Esophagus (tissue), 2 donors: ENCODE results near the gene MRO. TPM values are rescaled to one million over a fixed set of nuclear protein-coding genes. Genes with fewer than 3 reads are reported as not detected.

ENCODE experiments used
- H3K27ac ChIP-seq, 2 donors: one replicate each; pipeline ENCODE4 v1.5.1; 2013; ENCODE audit warnings: low read depth in 2 of 2, mild to moderate bottlenecking in 2 of 2, inconsistent platforms in 1 of 2, low read length in 1 of 2, moderate library complexity in 1 of 2
- H3K27me3 ChIP-seq, 2 donors: one replicate each; pipeline ENCODE4 v1.6.1; 2013; ENCODE audit warnings: low read length in 2 of 2, control low read depth in 1 of 2, mild to moderate bottlenecking in 1 of 2; ENCODE audit not compliant: insufficient read depth in 2 of 2, control insufficient read depth in 1 of 2
- H3K36me3 ChIP-seq, 2 donors: one replicate each; pipeline ENCODE4 v1.6.1; 2013; ENCODE audit warnings: low read length in 1 of 2; ENCODE audit not compliant: control insufficient read depth in 2 of 2, insufficient read depth in 2 of 2
- H3K4me1 ChIP-seq, 2 donors: one replicate each; pipeline ENCODE4 v1.6.1; 2013; ENCODE audit warnings: low read length in 1 of 2; ENCODE audit not compliant: control insufficient read depth in 2 of 2, insufficient read depth in 2 of 2
- H3K4me3 ChIP-seq, 2 donors: one replicate each; pipeline ENCODE4 v1.5.1; 2013; ENCODE audit warnings: low read length in 2 of 2, mild to moderate bottlenecking in 2 of 2, low read depth in 1 of 2, moderate library complexity in 1 of 2
- H3K9me3 ChIP-seq, 2 donors: one replicate each; pipeline ENCODE4 v1.6.1; 2013; ENCODE audit warnings: mild to moderate bottlenecking in 2 of 2, low read depth in 1 of 2, low read length in 1 of 2, moderate library complexity in 1 of 2; ENCODE audit not compliant: control insufficient read depth in 2 of 2, insufficient read depth in 1 of 2
- WGBS, 2 donors: extraction: QIAGEN DNeasy Blood & Tissue Kit; methylation state at CpG; one replicate each; pipeline ENCODE4 v1.1.7; 2013; 5-methylcytosine and 5-hydroxymethylcytosine counted together
- polyA plus RNA-seq, 2 donors: library from polyadenylated mRNA; stranded (reverse); fragments of 200-250 nt; gene quantifications; one replicate each; pipeline ENCODE4 v1.2.3, GENCODE V29; 2013
- donor health status: healthy with polysubstance abuse.
- donor health status: Bipolar disorder and iron deficiency.

Gene MRO
- polyA plus RNA-seq, 2 donors, result 0.07 to 0.16 TPM

GRCh38 chr18:50822756-50823155 lies 2.9 kb upstream of the MRO start:
- Histone ChIP-seq H3K4me1 (no peaks in the 10 kb centered on the region), H3K4me3 (no peak overlapping the region), H3K36me3 (no peaks in the 10 kb centered on the region), H3K27me3 (no peaks in the 10 kb centered on the region), H3K27ac (no peak overlapping the region), H3K9me3 (no peaks in the 10 kb centered on the region)
- 82 to 96% methylated on average over 10 of the region's 10 CpGs for WGBS, 2 donors

- peak overlapping the region in 1 of 2 donors; percentile 15 for H3K27ac ChIP-seq
- H3K4me3 ChIP-seq, result no peak overlapping the region
- H3K9me3 ChIP-seq, result no peaks in the 10 kb centered on the region
- no peaks in the 10 kb centered on the region for H3K27me3 ChIP-seq
- H3K4me1 ChIP-seq, result peaks cover 0 to 2% of the 10 kb centered on the region in 2 donors
- H3K36me3 ChIP-seq, result no peaks in the 10 kb centered on the region
- 67 to 74% methylated on average over 5 of the region's 5 CpGs for WGBS, 2 donors
Observed at GRCh38 chr18:50820901-50821520, 1.2 kb upstream of the MRO start.

GRCh38 chr18:50819027-50819727 lies 639 bp downstream of the MRO start:
- peak overlapping the region in 1 of 2 donors; percentile 38 for H3K4me3 ChIP-seq
- no peaks in the 10 kb centered on the region for H3K27me3 ChIP-seq
- 14 to 16% methylated on average over 16 of the region's 16 CpGs for WGBS, 2 donors
- no peaks in the 10 kb centered on the region for H3K36me3 ChIP-seq
- H3K9me3 ChIP-seq, result no peaks in the 10 kb centered on the region
- no peak overlapping the region for H3K27ac ChIP-seq
- peaks cover 0 to 2% of the 10 kb centered on the region in 2 donors for H3K4me1 ChIP-seq

- H3K36me3 ChIP-seq, result no peaks in the 10 kb centered on the region
- no peaks in the 10 kb centered on the region for H3K9me3 ChIP-seq
- H3K27me3 ChIP-seq, result no peaks in the 10 kb centered on the region
- no peak overlapping the region for H3K27ac ChIP-seq
- 64 to 65% methylated on average over 7 of the region's 7 CpGs for WGBS, 2 donors
- H3K4me3 ChIP-seq, result no peak overlapping the region
- peaks cover 0 to 2% of the 10 kb centered on the region in 2 donors for H3K4me1 ChIP-seq
Observed at GRCh38 chr18:50816419-50817166, 3.2 kb downstream of the MRO start.

GRCh38 chr18:50814395-50814794 lies 5.4 kb downstream of the MRO start:
- H3K36me3 ChIP-seq, result no peaks in the 10 kb centered on the region
- WGBS, 2 donors, result 72 to 80% methylated on average over 7 of the region's 7 CpGs
- H3K4me3 ChIP-seq, result no peak overlapping the region
- peaks cover 0 to 2% of the 10 kb centered on the region in 2 donors for H3K4me1 ChIP-seq
- no peaks in the 10 kb centered on the region for H3K9me3 ChIP-seq
- no peak overlapping the region for H3K27ac ChIP-seq
- H3K27me3 ChIP-seq, result no peaks in the 10 kb centered on the region

GRCh38 chr18:50813353-50813752 lies 6.5 kb downstream of the MRO start:
- H3K27me3 ChIP-seq, result no peaks in the 10 kb centered on the region
- WGBS, 2 donors, result 87 to 95% methylated on average over 2 of the region's 2 CpGs
- H3K4me1 ChIP-seq, result peaks cover 0 to 2% of the 10 kb centered on the region in 2 donors

GRCh38 chr18:50812834-50813233 lies 7.0 kb downstream of the MRO start:
- Histone ChIP-seq H3K36me3 (no peaks in the 10 kb centered on the region), H3K27me3 (no peaks in the 10 kb centered on the region), H3K4me3 (no peak overlapping the region), H3K27ac (no peak overlapping the region), H3K4me1 (peaks cover 0 to 2% of the 10 kb centered on the region in 2 donors), H3K9me3 (no peaks in the 10 kb centered on the region)
- 85 to 86% methylated on average over 2 of the region's 2 CpGs for WGBS, 2 donors

More at GRCh38 chr18:50813353-50813752, 6.5 kb downstream of the MRO start:
- Histone ChIP-seq H3K36me3 (no peaks in the 10 kb centered on the region), H3K27ac (no peak overlapping the region), H3K9me3 (no peaks in the 10 kb centered on the region), H3K4me3 (no peak overlapping the region)

GRCh38 chr18:50807176-50807575 lies 12.6 kb downstream of the MRO start:
- no peak overlapping the region for H3K4me3 ChIP-seq
- H3K27ac ChIP-seq, result no peak overlapping the region
- no peaks in the 10 kb centered on the region for H3K27me3 ChIP-seq
- H3K4me1 ChIP-seq, result no peaks in the 10 kb centered on the region
- no peaks in the 10 kb centered on the region for H3K36me3 ChIP-seq
- H3K9me3 ChIP-seq, result no peaks in the 10 kb centered on the region
- 70 to 75% methylated on average over 2 of the region's 2 CpGs for WGBS, 2 donors

- WGBS, 2 donors, result 27 to 47% methylated on average over 15 of the region's 15 CpGs
- H3K4me1 ChIP-seq, result no peaks in the 10 kb centered on the region
- H3K36me3 ChIP-seq, result no peaks in the 10 kb centered on the region
- H3K9me3 ChIP-seq, result no peaks in the 10 kb centered on the region
- no peaks in the 10 kb centered on the region for H3K27me3 ChIP-seq
- no peak overlapping the region for H3K4me3 ChIP-seq
- H3K27ac ChIP-seq, result no peak overlapping the region
Observed at GRCh38 chr18:50806208-50806616, 13.6 kb downstream of the MRO start.
